Measurements from ENCODE around the gene CDC25B.

Gene CDC25B

GRCh38 chr20:3814928-3815495 lies 18.9 kb downstream of the CDC25B start:
- Histone ChIP-seq H3K27me3 (ENCODE audit: control insufficient read depth, insufficient read depth, low read length, poor library complexity, severe bottlenecking) (no peaks in the 10 kb centered on the region), H3K4me3 (ENCODE audit: insufficient read depth, low read depth, low read length) (no peak overlapping the region), H3K9me3 (ENCODE audit: control insufficient read depth, low read length) (no peaks in the 10 kb centered on the region), H3K4me1 (ENCODE audit: control insufficient read depth, insufficient read depth, low read length) (peaks cover 9% of the 10 kb centered on the region), H3K27ac (ENCODE audit: insufficient read depth, low read depth, low read length, poor library complexity, severe bottlenecking) (no peak overlapping the region), H3K36me3 (ENCODE audit: control insufficient read depth, insufficient read depth, low read length) (no peaks in the 10 kb centered on the region)
- WGBS, 2 experiments = 89 to 91% methylated on average over 7 of the region's 7 CpGs

- no peak overlapping the region for H3K27ac ChIP-seq (ENCODE audit: insufficient read depth, low read depth, low read length, poor library complexity, severe bottlenecking)
- 83% methylated on average over 9 of the region's 9 CpGs for WGBS, 2 experiments
- no peak overlapping the region for H3K4me3 ChIP-seq (ENCODE audit: insufficient read depth, low read depth, low read length)
- no peaks in the 10 kb centered on the region for H3K27me3 ChIP-seq (ENCODE audit: control insufficient read depth, insufficient read depth, low read length, poor library complexity, severe bottlenecking)
- H3K36me3 ChIP-seq (ENCODE audit: control insufficient read depth, insufficient read depth, low read length) = no peaks in the 10 kb centered on the region
- H3K4me1 ChIP-seq (ENCODE audit: control insufficient read depth, insufficient read depth, low read length) = peaks cover 9% of the 10 kb centered on the region
- no peaks in the 10 kb centered on the region for H3K9me3 ChIP-seq (ENCODE audit: control insufficient read depth, low read length)
Measured at GRCh38 chr20:3815703-3816315, 19.7 kb downstream of the CDC25B start.

GRCh38 chr20:3818155-3819151 lies 22.3 kb downstream of the CDC25B start:
- H3K4me3 ChIP-seq (ENCODE audit: insufficient read depth, low read depth, low read length) = no peak overlapping the region
- H3K36me3 ChIP-seq (ENCODE audit: control insufficient read depth, insufficient read depth, low read length) = no peaks in the 10 kb centered on the region
- H3K27me3 ChIP-seq (ENCODE audit: control insufficient read depth, insufficient read depth, low read length, poor library complexity, severe bottlenecking) = no peaks in the 10 kb centered on the region
- 95 to 97% methylated on average over 8 of the region's 8 CpGs for WGBS, 2 experiments
- no peak overlapping the region for H3K27ac ChIP-seq (ENCODE audit: insufficient read depth, low read depth, low read length, poor library complexity, severe bottlenecking)
- H3K4me1 ChIP-seq (ENCODE audit: control insufficient read depth, insufficient read depth, low read length) = peaks cover 3% of the 10 kb centered on the region
- no peaks in the 10 kb centered on the region for H3K9me3 ChIP-seq (ENCODE audit: control insufficient read depth, low read length)

- H3K4me3 ChIP-seq (ENCODE audit: insufficient read depth, low read depth, low read length) = peak overlapping the region; percentile 74
- peaks cover 3% of the 10 kb centered on the region for H3K4me1 ChIP-seq (ENCODE audit: control insufficient read depth, insufficient read depth, low read length)
- no peak overlapping the region for H3K27ac ChIP-seq (ENCODE audit: insufficient read depth, low read depth, low read length, poor library complexity, severe bottlenecking)
- no peaks in the 10 kb centered on the region for H3K27me3 ChIP-seq (ENCODE audit: control insufficient read depth, insufficient read depth, low read length, poor library complexity, severe bottlenecking)
- 83 to 84% methylated on average over 19 of the region's 20 CpGs for WGBS, 2 experiments
- H3K36me3 ChIP-seq (ENCODE audit: control insufficient read depth, insufficient read depth, low read length) = no peaks in the 10 kb centered on the region
- no peaks in the 10 kb centered on the region for H3K9me3 ChIP-seq (ENCODE audit: control insufficient read depth, low read length)
Measured at GRCh38 chr20:3819411-3820047, 23.4 kb downstream of the CDC25B start.

- Histone ChIP-seq H3K36me3 (ENCODE audit: control insufficient read depth, insufficient read depth, low read length) (no peaks in the 10 kb centered on the region), H3K4me1 (ENCODE audit: control insufficient read depth, insufficient read depth, low read length) (peaks cover 3% of the 10 kb centered on the region)
- WGBS, 2 experiments = 0 to 1% methylated on average over 96 of the region's 96 CpGs
Measured at GRCh38 chr20:3820048-3820900, 24.2 kb downstream of the CDC25B start, which contains the start of gene AP5S1. AP5S1 (plus strand) TSS chr20:3820547; CDS start chr20:3822118, 1,571 bp downstream.

GRCh38 chr20:3820901-3821727 lies 25.0 kb downstream of the CDC25B start:
- peak overlapping the region; percentile 74 for H3K4me3 ChIP-seq (ENCODE audit: insufficient read depth, low read depth, low read length)
- H3K27ac ChIP-seq (ENCODE audit: insufficient read depth, low read depth, low read length, poor library complexity, severe bottlenecking) = peak overlapping the region; percentile 85
- WGBS, 2 experiments = 59 to 60% methylated on average over 20 of the region's 20 CpGs
- no peaks in the 10 kb centered on the region for H3K36me3 ChIP-seq (ENCODE audit: control insufficient read depth, insufficient read depth, low read length)
- H3K4me1 ChIP-seq (ENCODE audit: control insufficient read depth, insufficient read depth, low read length) = peaks cover 3% of the 10 kb centered on the region
- no peaks in the 10 kb centered on the region for H3K9me3 ChIP-seq (ENCODE audit: control insufficient read depth, low read length)
- H3K27me3 ChIP-seq (ENCODE audit: control insufficient read depth, insufficient read depth, low read length, poor library complexity, severe bottlenecking) = no peaks in the 10 kb centered on the region

More at GRCh38 chr20:3820048-3820900, 24.2 kb downstream of the CDC25B start, which contains the start of gene AP5S1:
- Histone ChIP-seq H3K27ac (ENCODE audit: insufficient read depth, low read depth, low read length, poor library complexity, severe bottlenecking) (peak within 1 kb of the TSS; percentile 85), H3K27me3 (ENCODE audit: control insufficient read depth, insufficient read depth, low read length, poor library complexity, severe bottlenecking) (no peaks in the 10 kb centered on the region), H3K4me3 (ENCODE audit: insufficient read depth, low read depth, low read length) (peak within 1 kb of the TSS; percentile 74), H3K9me3 (ENCODE audit: control insufficient read depth, low read length) (no peaks in the 10 kb centered on the region)

- Histone ChIP-seq H3K4me1 (ENCODE audit: control insufficient read depth, insufficient read depth, low read length) (peaks cover 3% of the 10 kb centered on the region), H3K9me3 (ENCODE audit: control insufficient read depth, low read length) (no peaks in the 10 kb centered on the region), H3K27ac (ENCODE audit: insufficient read depth, low read depth, low read length, poor library complexity, severe bottlenecking) (no peak overlapping the region), H3K27me3 (ENCODE audit: control insufficient read depth, insufficient read depth, low read length, poor library complexity, severe bottlenecking) (no peaks in the 10 kb centered on the region), H3K4me3 (ENCODE audit: insufficient read depth, low read depth, low read length) (no peak overlapping the region), H3K36me3 (ENCODE audit: control insufficient read depth, insufficient read depth, low read length) (no peaks in the 10 kb centered on the region)
- WGBS, 2 experiments = 94 to 96% methylated on average over 14 of the region's 14 CpGs
Measured at GRCh38 chr20:3821996-3822395, 25.9 kb downstream of the CDC25B start.

- Histone ChIP-seq H3K27ac (ENCODE audit: insufficient read depth, low read depth, low read length, poor library complexity, severe bottlenecking) (no peak overlapping the region), H3K4me3 (ENCODE audit: insufficient read depth, low read depth, low read length) (no peak overlapping the region), H3K9me3 (ENCODE audit: control insufficient read depth, low read length) (no peaks in the 10 kb centered on the region), H3K4me1 (ENCODE audit: control insufficient read depth, insufficient read depth, low read length) (peaks cover 3% of the 10 kb centered on the region), H3K36me3 (ENCODE audit: control insufficient read depth, insufficient read depth, low read length) (no peaks in the 10 kb centered on the region), H3K27me3 (ENCODE audit: control insufficient read depth, insufficient read depth, low read length, poor library complexity, severe bottlenecking) (no peaks in the 10 kb centered on the region)
- 93 to 94% methylated on average over 20 of the region's 20 CpGs for WGBS, 2 experiments
Measured at GRCh38 chr20:3823881-3824280, 27.8 kb downstream of the CDC25B start.

- H3K4me1 ChIP-seq (ENCODE audit: control insufficient read depth, insufficient read depth, low read length) = no peaks in the 10 kb centered on the region
- no peaks in the 10 kb centered on the region for H3K9me3 ChIP-seq (ENCODE audit: control insufficient read depth, low read length)
- 81 to 86% methylated on average over 7 of the region's 7 CpGs for WGBS, 2 experiments
- H3K27me3 ChIP-seq (ENCODE audit: control insufficient read depth, insufficient read depth, low read length, poor library complexity, severe bottlenecking) = no peaks in the 10 kb centered on the region
- no peak overlapping the region for H3K4me3 ChIP-seq (ENCODE audit: insufficient read depth, low read depth, low read length)
- no peaks in the 10 kb centered on the region for H3K36me3 ChIP-seq (ENCODE audit: control insufficient read depth, insufficient read depth, low read length)
- H3K27ac ChIP-seq (ENCODE audit: insufficient read depth, low read depth, low read length, poor library complexity, severe bottlenecking) = no peak overlapping the region
Measured at GRCh38 chr20:3825526-3825925, 29.4 kb downstream of the CDC25B start.
